HL-60/S4 treated with phorbol 12-myristate 13-acetate at 8.2 ng/mL for 4 days and 3 days (cell line): ENCODE results near the gene TNNI3.
"Not testable (repeated sequence)": the region's sequence is repeated elsewhere in the genome, so short reads cannot be mapped to it uniquely, and the experiment has no call there.

ENCODE experiments used
- in situ Hi-C: fragments of 300-500 bp; cut with MboI; formaldehyde crosslinking; loops from 2 replicates; pipeline ENCODE4 v1.15.0; 2022; ENCODE audit warnings: low sequenced_read_pairs

The TNNI3 gene

GRCh38 chr19:55173186-55173713, 15.7 kb upstream of the TNNI3 start:
- in situ Hi-C loops: no loop called here

DNA sequence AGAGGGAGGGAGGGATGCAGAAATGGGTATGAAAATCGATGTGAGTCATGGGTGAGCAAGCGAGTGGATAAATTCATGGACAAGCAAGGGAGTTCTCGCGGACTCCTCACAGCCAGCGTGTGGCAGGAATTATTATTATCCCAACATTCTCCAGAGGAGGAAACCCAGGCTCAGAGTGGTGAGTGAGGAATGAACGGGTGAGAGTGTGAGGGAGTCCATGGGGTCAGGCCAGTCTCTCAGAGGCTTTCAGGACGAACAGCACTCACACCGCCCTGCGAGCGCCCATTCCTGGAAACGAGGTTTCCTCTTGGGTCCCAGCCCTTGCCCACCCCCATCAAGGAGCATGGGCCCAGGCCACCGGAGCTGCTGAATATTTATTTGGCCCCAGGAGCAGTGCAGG, 15.2 kb upstream of the TNNI3 start:
- in situ Hi-C loops: no loop called here

- in situ Hi-C loops: not testable (repeated sequence)
Observed at GRCh38 chr19:55172318-55172717, 14.8 kb upstream of the TNNI3 start.

GRCh38 chr19:55171440-55171839, 13.9 kb upstream of the TNNI3 start:
- in situ Hi-C loops: no loop called here

GRCh38 chr19:55169136-55169535, 11.6 kb upstream of the TNNI3 start:
- in situ Hi-C loops: no loop called here

DNA sequence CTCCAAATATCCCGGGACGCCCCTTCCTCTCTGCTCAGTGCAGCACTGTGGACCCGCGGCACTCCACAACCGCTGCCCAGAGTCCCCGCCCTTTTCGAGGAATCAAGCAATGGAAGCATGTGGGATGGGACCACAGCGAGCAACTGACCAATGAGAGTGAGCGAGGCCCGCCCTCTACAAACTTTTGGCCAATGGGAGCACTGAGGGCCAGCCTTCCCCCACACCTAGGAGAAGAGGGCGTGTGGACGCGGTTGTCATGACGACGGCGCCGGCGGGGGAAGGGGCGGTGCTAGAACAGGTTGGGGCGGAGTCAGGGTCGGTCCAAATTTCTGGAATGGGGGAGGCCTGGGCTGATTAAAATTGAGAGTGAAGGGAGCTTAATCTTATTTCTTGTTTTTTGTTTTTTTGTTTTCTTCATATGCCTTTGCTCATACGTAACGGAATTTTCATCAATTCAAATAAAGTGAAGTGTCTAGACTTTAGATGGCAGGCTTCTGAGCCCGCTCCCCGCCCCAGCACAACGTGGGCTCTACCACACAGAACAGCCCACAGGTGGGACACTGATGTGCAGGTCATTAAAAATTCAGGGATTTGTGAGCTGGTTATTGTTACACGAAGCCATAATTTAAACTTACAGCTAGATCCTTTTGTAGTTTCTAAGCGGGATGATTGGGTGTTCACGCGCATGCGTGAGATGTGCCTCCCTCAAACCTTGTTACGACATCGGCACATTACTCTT, 9.2 kb upstream of the TNNI3 start, which contains the start of gene DNAAF3:
Gene DNAAF3, minus strand, starts transcription at position 84 of the 739 bp plus-strand sequence. CDS start 200 bp downstream, outside the sequence.
- in situ Hi-C loops: no loop called here

DNA sequence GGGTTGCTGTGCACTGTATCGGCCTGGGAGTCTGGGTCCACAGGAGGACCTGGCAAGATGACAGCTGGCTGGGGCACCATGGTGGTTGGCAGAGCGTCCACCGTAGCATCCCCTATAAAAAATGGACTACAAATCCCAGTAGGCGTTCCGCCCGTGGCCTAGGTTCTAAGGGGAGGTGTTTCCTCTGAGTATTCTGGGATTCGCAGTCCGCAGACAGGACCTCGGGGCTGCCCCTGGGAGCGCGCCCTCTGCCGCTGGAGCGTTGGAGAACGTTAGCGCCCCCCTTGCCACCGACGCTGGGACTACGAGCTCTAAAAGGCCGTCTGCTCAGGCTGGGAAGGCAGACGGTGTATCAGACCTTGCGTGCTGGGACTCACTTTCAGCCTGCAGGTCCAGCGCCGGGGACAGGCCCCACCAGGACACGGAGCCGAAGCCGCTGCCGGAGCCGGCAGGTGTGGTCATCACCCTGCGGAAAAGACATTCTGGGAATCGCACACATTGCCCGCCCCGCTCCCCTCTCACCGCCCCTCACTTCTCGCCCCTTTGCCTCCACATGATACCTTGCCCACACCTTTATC, 8.5 kb upstream of the TNNI3 start:
- in situ Hi-C loops: no loop called here

GRCh38 chr19:55161571-55162322, 4.2 kb upstream of the TNNI3 start:
- in situ Hi-C loops: no loop called here

DNA sequence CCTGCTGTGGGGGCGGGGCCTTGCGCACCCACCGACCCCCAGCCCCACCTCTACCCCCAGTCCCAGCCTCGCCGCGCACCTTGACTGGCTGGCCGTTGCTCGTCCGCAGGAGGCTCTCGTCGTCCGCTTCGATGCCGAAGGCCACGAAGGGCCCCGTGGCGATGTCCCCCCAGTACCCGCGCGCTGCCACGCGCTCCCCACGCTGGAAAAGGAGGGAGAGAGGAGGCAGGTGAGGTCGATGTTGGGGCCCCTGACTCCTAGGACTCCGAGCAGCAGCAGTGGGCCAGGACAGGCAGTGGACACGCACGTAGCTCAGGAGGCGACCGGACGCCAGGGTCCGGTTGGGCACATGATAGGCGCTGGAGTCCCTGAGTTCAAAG, 3.4 kb upstream of the TNNI3 start:
- in situ Hi-C loops: no loop called here

DNA sequence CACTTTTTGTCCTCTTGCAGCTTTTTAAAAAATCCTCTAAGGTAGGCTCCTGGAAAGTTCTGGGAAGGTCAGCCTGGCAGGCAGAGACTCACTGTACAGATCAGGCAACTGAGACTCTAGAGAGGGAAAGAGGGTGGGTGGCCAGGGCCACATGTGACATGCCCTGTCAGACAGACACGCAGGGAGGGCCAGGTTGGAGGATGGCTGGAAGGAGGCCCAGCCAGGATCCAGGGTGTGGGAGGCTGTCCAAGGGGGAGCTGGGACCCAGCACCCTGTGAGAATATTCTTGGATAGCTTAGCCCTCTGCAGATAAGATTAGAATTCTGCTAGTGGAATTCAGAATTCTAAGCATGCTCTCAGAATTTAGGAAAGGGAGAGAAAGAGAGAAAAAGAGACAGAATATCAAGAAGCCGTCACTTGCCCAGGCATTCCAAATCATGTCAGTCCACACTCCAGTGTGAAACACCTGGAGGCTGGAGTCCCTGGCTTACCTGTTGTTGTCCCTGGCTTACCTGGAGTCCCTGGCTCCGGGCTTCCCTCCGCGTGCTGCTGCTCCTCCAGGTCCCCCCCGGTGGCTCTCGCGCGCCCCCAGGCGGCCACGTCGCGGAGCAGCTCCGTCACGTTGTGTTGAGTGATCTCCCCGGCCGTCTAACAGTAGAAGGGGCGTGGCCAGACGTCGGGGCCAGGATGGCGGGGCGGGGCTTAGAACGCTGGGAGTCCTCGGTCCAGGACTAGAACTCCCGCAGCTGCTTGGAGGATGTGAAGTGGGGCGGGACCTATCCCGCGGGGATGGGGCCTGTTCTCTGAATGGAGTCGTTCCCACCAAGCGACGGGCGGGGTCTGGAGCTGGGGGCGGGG, 2.8 kb upstream of the TNNI3 start:
- in situ Hi-C loops: no loop called here

DNA sequence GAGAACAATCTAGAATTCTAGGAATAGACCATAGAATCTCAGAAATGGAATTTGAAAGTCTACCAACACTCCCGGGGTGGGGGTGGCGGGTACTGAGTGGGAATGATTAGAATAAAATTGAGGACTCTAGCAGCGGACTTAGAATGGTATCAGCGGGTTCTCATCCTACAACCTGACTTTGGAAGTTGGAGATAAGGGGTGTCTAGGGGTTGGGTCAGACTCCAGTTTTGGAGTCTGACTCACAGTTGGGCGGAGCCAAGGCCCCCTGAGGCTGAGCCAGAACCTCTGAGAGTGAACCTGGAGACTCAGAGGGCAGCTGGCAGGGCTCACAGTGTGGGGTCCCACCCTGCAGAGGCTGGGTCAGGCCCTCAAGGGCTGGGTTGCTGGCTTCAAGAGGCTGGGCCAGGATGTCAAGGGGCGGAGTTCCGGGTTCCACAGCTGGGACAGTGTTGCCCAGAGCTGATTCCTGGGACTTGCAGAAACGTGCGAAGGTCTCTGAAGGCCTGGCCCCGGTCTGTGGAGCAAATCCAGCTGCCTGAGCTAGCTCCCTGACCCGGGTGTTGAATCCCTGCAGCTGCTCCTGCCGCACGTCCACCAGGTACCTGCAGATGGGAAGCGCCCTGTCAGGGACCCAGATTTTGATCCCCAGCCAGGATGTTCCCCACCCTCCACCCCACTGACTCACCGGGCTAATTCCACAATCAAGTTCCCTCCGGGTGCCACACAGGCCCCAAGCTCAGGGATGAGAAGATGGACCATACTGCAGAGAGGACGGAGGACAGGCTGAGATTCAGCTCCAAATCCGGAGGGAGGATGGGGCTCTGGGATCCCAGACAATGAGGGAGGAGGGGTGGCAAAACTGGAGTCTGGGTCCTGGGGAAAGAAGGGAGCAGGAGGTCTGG, 1.6 kb upstream of the TNNI3 start:
- in situ Hi-C loops: no loop called here

- in situ Hi-C loops: no loop called here
Observed at GRCh38 chr19:55158423-55158822, 891 bp upstream of the TNNI3 start.

- in situ Hi-C loops: no loop called here
Observed at GRCh38 chr19:55156202-55157063, 1.1 kb downstream of the TNNI3 start.

GRCh38 chr19:55155784-55156183, 1.7 kb downstream of the TNNI3 start:
- in situ Hi-C loops: not testable (repeated sequence)

DNA sequence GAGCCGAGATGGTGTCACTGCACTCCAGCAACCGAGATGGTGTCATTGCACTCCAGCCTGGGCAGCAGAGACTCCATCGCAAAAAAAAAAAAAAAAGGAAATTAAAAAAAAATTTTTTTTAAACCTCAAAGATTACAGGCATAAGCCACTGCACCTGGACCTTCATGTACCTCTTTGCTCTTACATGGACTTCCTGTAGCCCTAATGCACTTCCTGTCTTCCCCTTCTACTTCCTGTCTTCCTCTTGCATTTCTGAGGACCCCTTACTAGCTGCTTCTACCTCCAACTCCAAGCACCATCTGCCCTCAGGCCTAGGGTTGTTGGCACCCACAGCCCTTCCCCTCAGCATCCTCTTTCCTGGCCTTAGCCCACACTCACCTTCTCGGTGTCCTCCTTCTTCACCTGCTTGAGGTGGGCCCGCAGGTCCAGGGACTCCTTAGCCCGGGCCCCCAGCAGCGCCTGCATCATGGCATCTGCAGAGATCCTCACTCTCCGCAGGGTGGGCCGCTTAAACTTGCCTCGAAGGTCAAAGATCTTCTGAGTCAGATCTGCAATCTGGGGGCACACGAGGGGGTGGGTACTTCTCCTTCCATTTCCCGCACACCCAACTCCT, 3.8 kb downstream of the TNNI3 start:
- in situ Hi-C loops: no loop called here

DNA sequence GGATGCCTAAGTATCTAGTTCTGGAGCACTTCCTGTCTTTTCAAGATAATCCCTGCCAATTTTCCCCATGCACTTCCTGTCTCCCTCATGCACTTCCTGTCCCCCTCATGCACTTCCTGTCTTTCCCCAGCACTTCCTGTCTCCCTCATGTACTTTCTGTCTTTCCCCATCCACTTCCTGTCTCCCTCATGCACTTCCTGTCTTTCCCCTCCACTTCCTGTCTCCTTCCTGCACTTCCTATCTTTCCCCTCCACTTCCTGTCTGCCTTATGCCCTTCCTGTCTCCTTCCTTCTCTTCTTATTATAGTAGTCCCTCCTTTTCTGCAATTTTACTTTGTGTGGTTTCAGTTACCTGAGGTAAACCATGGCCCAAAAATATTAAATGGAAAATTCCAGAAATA, 5.5 kb downstream of the TNNI3 start:
- in situ Hi-C loops: no loop called here

DNA sequence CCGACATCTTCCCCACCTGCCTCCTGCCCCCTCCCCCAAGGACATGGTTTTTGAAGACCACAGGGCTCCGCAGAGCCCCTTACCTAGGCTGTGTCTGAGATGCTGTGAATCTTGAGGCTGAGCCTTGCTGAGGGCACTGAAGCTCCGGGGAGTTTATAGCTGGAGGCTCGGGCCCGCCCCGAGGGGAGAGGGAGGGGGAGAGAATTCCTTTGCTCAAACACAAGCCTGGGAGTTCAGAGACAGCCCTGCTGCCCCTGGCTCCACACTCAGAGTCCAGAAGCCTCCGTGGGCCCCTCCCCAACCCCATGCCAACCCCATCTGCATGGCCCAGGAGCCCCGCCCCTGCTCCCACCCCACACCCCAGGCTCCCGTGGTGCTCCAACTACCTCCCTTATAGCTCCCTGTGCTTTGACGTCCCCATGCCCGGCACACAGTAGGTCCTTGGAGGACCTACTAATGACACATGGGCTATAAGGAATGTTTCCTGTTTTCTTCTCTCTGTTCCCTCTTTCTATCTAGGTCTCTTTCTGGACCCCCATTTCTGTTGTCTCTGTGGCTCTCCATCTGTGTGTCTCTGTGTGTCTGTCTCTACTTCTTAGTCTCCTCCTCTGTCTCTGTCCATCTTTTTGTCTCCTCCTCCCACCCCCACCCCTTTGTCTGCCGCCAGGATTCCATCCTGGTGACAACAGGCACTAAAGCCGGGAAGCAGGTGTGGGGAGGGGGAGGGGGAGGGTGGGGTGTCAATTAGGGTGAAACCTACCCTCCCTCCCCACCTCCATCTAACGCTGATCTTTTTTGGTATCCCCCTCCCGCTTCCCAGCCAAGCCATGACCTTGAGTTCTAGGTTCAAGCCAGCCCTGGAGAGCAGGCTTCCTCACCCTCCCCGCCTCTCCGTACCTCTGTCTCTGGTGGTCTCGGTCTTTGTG, 8.2 kb downstream of the TNNI3 start, which contains the start of gene TNNT1:
Gene TNNT1, minus strand, starts transcription at position 129 of the 926 bp plus-strand sequence. CDS start 2,049 bp downstream, outside the sequence.
- in situ Hi-C loops: no loop called here
